Measurements from ENCODE around the gene ADAM8. TPM values are rescaled to one million over a fixed set of nuclear protein-coding genes. Genes with fewer than 3 reads are reported as not detected.

ADAM8 gene
- total RNA-seq, 6 donors from 2014 or later: 10.4 to 93.2 (median 32.9) TPM

DNA sequence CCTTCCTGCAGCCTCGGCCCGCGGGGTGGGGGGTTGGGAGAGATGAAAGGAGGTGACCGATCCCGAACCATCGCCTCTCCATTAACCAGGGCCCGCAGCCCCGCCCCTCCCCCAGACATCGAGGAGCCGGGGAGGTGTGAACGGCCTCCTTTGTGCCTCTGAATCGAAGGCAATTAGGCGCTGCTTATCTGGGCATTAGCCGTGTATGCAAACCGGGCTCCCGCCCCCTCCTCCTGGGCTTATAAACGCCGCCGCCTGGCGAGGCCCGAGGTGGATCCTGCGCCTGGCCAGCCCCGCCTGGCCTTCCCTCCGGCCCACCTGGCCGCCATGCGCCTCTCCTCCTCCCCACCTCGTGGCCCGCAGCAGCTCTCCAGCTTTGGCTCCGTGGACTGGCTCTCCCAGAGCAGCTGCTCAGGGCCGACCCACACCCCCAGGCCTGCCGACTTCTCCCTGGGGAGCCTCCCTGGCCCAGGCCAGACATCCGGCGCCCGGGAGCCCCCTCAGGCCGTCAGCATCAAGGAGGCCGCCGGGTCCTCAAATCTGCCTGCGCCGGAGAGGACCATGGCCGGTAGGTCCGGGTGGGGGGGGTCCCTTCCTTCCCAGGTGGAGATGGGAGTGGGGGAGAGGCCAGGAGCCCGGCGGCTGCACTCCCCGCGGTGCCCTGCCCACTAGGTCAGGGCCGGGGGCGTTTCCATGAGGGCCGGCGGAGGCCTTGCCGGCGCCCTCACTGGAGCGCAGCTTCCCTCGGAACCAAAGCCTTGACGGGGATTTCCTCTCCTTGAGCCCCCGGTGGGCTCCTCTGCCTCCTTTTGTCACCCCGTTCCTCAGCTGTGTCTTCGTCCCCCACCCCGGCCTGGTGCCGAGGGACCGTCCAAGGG, 38.8 kb downstream of the ADAM8 start, which contains the start of gene VENTX:
Gene VENTX (plus strand): TSS at position 268 of the 878 bp plus-strand sequence. CDS start 60 bp downstream, at position 328.
- H3K4me1 ChIP-seq: peaks cover 18 to 48% (median 42%) of the 10 kb centered on the region in 4 donors

DNA sequence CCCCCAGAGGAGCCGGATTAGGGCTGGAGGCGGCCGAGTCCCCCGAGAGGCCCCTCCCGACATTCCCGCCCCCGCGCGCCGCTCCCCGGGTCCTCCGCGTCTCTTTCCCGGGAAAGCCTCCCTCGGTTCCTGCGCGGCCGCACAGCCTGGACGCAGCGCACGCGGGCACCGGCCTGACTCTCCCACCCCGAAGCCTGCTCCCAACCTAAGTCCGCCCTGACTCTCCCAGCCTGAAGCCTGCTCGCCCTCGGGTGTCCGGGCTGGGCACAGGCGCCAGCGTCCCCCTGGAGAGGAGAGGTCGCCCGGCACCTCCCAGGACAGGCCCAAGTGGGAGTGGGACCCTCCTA, 39.5 kb downstream of the ADAM8 start:
- TF ChIP-seq, protein P1, sequence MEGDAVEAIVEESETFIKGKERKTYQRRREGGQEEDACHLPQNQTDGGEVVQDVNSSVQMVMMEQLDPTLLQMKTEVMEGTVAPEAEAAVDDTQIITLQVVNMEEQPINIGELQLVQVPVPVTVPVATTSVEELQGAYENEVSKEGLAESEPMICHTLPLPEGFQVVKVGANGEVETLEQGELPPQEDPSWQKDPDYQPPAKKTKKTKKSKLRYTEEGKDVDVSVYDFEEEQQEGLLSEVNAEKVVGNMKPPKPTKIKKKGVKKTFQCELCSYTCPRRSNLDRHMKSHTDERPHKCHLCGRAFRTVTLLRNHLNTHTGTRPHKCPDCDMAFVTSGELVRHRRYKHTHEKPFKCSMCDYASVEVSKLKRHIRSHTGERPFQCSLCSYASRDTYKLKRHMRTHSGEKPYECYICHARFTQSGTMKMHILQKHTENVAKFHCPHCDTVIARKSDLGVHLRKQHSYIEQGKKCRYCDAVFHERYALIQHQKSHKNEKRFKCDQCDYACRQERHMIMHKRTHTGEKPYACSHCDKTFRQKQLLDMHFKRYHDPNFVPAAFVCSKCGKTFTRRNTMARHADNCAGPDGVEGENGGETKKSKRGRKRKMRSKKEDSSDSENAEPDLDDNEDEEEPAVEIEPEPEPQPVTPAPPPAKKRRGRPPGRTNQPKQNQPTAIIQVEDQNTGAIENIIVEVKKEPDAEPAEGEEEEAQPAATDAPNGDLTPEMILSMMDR (IDR thresholded peaks at IDR 0.05): no peak
- TF ChIP-seq POLR2A (IDR thresholded peaks at IDR 0.05) (no peak), POLR2AphosphoS5 (IDR thresholded peaks at IDR 0.05) (no peak), EP300 (IDR thresholded peaks at IDR 0.05) (no peak)
- Histone ChIP-seq H3K4me1 (peaks cover 18 to 48% (median 42%) of the 10 kb centered on the region in 4 donors), H3K27me3 (peaks cover 2 to 55% (median 32%) of the 10 kb centered on the region in 4 donors), H3K27ac (no peak overlapping the region), H3K4me3 (peak overlapping the region in 3 of 4 donors; percentile 30 to 46 (median 43)), H3K9me3 (no peaks in the 10 kb centered on the region), H3K36me3 (no peaks in the 10 kb centered on the region)
- peak in 1 of 2 donors; percentile 85 for DNase-seq
- WGBS, 2 donors: 8% methylated on average over 12 of the region's 32 CpGs; no CpG with 5 or more reads in 1 of the 2 donors
- ATAC-seq (ENCODE audit: low FRiP score in 2 of 2): no peak

More for the DNA sequence above, 38.8 kb downstream of the ADAM8 start, which contains the start of gene VENTX:
- H3K4me3 ChIP-seq: peak within 1 kb of the TSS in 3 of 4 donors; percentile 30 to 46 (median 43)
- ATAC-seq (ENCODE audit: low FRiP score in 2 of 2): no peak
- H3K27me3 ChIP-seq: peaks cover 2 to 55% (median 31%) of the 10 kb centered on the region in 4 donors
- WGBS, 2 donors: 13 to 18% methylated on average over 20 to 52 of the region's 60 CpGs
- no peak within 1 kb of the TSS for H3K27ac ChIP-seq
- H3K9me3 ChIP-seq: no peaks in the 10 kb centered on the region
- DNase-seq: peak in 1 of 2 donors; percentile 77
- no peak for TF ChIP-seq POLR2AphosphoS5 (IDR thresholded peaks at IDR 0.05)
- TF ChIP-seq POLR2A (IDR thresholded peaks at IDR 0.05): no peak
- no peak for TF ChIP-seq EP300 (IDR thresholded peaks at IDR 0.05)
- TF ChIP-seq, protein P1 (IDR thresholded peaks at IDR 0.05): no peak
- H3K36me3 ChIP-seq: no peaks in the 10 kb centered on the region

DNA sequence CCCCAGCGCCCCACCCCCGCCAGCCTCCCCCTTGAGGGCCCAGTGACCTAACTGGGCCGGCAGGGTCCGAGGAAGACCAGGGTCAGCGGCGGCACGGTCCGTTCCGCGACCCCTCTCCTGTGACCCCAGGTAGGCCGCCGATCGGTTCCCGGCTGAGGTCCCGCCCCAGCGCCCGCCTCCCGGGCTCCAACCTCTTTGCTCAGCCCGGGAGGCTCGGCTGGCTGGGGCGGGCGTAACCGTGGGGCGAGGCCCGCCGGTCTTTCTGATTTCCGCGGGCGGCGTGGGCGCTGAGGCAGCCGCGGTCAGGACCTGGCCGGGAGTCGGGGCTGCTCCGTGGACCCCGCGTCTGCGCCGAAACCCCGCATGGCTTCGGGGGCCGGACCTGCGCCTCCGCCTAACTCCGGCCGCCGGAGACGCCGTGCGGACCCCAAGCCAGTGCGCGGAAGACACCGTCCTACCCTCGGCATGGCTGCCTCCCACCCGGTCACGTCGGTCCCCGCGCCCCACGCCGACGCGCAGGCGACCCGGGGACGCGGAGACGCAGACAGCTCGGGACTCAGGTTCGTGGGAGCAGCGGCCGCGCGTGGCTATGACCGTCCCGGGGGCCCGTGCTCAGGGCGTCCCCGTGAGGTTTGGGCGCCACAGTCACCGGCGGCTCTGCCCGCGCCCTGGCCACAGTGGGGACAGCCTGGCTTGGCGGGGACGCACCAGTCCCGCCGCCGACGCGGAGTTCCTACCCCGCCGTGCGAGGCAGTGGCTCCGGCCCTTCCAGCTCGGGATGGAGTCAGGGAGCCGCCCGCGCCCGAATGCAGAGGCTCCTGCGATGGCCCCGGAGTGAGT, 40.0 kb downstream of the ADAM8 start:
- TF ChIP-seq POLR2A (IDR thresholded peaks at IDR 0.05): no peak
- TF ChIP-seq, protein P1 (IDR thresholded peaks at IDR 0.05): no peak
- TF ChIP-seq EP300 (IDR thresholded peaks at IDR 0.05): no peak
- no peak for TF ChIP-seq POLR2AphosphoS5 (IDR thresholded peaks at IDR 0.05)
- Histone ChIP-seq H3K4me3 (peak overlapping the region in 3 of 4 donors; percentile 30 to 46 (median 43)), H3K27ac (peak overlapping the region in 3 of 4 donors; percentile 13 to 64 (median 43)), H3K9me3 (no peaks in the 10 kb centered on the region), H3K27me3 (peaks cover 2 to 60% (median 34%) of the 10 kb centered on the region in 4 donors), H3K36me3 (no peaks in the 10 kb centered on the region), H3K4me1 (peaks cover 18 to 46% (median 37%) of the 10 kb centered on the region in 4 donors)
- ATAC-seq (ENCODE audit: low FRiP score in 2 of 2) (peak in 1 of 2 donors; percentile 23), DNase-seq (peak in 1 of 2 donors; percentile 88)
- WGBS, 2 donors: 4% methylated on average over 57 of the region's 103 CpGs; no CpG with 5 or more reads in 1 of the 2 donors

DNA sequence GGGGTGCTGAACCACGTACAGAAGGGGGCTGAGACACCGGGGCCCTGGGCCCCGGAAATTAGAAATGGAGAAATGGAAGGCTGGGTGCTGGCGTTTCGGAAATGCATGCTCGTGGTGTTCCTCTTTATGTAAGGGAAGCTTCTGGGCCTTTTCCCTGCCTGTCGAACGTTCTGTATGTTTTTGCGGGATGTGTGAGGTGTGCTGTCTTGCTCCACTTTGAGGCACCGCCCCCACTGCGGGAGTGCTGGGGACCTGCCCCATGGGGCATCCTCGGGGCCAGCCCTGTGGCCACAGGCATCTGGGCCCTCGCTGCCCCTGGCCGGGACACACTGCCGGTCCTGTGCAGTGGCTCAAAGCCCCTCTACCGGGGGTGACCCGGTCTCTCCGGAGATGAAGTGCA, 40.7 kb downstream of the ADAM8 start:
- peak overlapping the region in 3 of 4 donors; percentile 30 to 46 (median 43) for H3K4me3 ChIP-seq

More for the DNA sequence above, 40.7 kb downstream of the ADAM8 start:
- DNase-seq: peak in 1 of 2 donors; percentile 84
- 0 to 3% methylated on average over 9 to 15 of the region's 18 CpGs for WGBS, 2 donors
- H3K4me1 ChIP-seq: peaks cover 18 to 44% (median 31%) of the 10 kb centered on the region in 4 donors
- peak overlapping the region in 3 of 4 donors; percentile 43 to 64 (median 51) for H3K27ac ChIP-seq
- TF ChIP-seq EP300 (IDR thresholded peaks at IDR 0.05) (no peak), POLR2A (IDR thresholded peaks at IDR 0.05) (no peak), POLR2AphosphoS5 (IDR thresholded peaks at IDR 0.05) (no peak)
- TF ChIP-seq, protein P1 (IDR thresholded peaks at IDR 0.05): no peak
- peak in 1 of 2 donors; percentile 18 for ATAC-seq (ENCODE audit: low FRiP score in 2 of 2)
- no peaks in the 10 kb centered on the region for H3K36me3 ChIP-seq
- peaks cover 2 to 61% (median 36%) of the 10 kb centered on the region in 4 donors for H3K27me3 ChIP-seq
- no peaks in the 10 kb centered on the region for H3K9me3 ChIP-seq
